Calu3 (cell line): ENCODE data around the gene AKT3. TPM values are rescaled to one million over a fixed set of nuclear protein-coding genes. Genes with fewer than 3 reads are reported as not detected.

Source experiments
- BruUV-seq: library from RNA; stranded (reverse); fragments of 400-500 nt; replicated peaks from 2 replicates; lab custom pipeline; 2021; lab: Mats Ljungman, UMichigan
- CTCF ChIA-PET: fragments of 300-600 bp; sonication (Branson Sonifier 250); formaldehyde crosslinking; loops from one replicate; lab custom pipeline; 2022; ENCODE audit warnings: antibody characterized with exemption; lab: Charles Lee
- DNase-seq: peaks from one replicate; pipeline ENCODE4 v3.0.0; 2022
- H3K27ac Mint-ChIP-seq: one replicate; pipeline ENCODE4 v1.8.0; 2022; ENCODE audit warnings: mixed read lengths; ENCODE audit not compliant: unreplicated experiment
- H3K27me3 Mint-ChIP-seq: one replicate; pipeline ENCODE4 v1.8.0; 2022; ENCODE audit warnings: mixed read lengths; ENCODE audit not compliant: unreplicated experiment
- H3K36me3 Mint-ChIP-seq: one replicate; pipeline ENCODE4 v1.8.0; 2022; ENCODE audit warnings: mild to moderate bottlenecking, moderate library complexity, mixed read lengths; ENCODE audit not compliant: insufficient read depth, unreplicated experiment
- H3K4me1 Mint-ChIP-seq: one replicate; pipeline ENCODE4 v1.8.0; 2022; ENCODE audit warnings: mild to moderate bottlenecking, low read depth, mixed read lengths; ENCODE audit not compliant: unreplicated experiment
- H3K4me3 Mint-ChIP-seq: one replicate; pipeline ENCODE4 v1.8.0; 2022; ENCODE audit warnings: mild to moderate bottlenecking, low read depth, moderate library complexity, mixed read lengths; ENCODE audit not compliant: unreplicated experiment
- H3K9me3 Mint-ChIP-seq: one replicate; pipeline ENCODE4 v1.8.0; 2022; ENCODE audit warnings: low read depth, mixed read lengths; ENCODE audit not compliant: unreplicated experiment
- intact Hi-C: fragments of 100-400 bp; cut with micrococcal nuclease; formaldehyde crosslinking; loops from one replicate; pipeline ENCODE4 v1.10.0; 2022; ENCODE audit not compliant: unreplicated experiment
- total RNA-seq: library from RNA; stranded (reverse); gene quantifications from 2 replicates; pipeline ENCODE4 v1.2.3, GENCODE V29; 2022
- TF ChIP-seq, protein P1 (sequence below): fragments of 200-600 bp; IDR thresholded peaks from one replicate; pipeline ENCODE4 v1.8.0; 2022; ENCODE audit warnings: antibody characterized with exemption; ENCODE audit not compliant: unreplicated experiment

The AKT3 gene
- total RNA-seq, 1 experiment from 2014 or later, result 81.2 TPM

DNA sequence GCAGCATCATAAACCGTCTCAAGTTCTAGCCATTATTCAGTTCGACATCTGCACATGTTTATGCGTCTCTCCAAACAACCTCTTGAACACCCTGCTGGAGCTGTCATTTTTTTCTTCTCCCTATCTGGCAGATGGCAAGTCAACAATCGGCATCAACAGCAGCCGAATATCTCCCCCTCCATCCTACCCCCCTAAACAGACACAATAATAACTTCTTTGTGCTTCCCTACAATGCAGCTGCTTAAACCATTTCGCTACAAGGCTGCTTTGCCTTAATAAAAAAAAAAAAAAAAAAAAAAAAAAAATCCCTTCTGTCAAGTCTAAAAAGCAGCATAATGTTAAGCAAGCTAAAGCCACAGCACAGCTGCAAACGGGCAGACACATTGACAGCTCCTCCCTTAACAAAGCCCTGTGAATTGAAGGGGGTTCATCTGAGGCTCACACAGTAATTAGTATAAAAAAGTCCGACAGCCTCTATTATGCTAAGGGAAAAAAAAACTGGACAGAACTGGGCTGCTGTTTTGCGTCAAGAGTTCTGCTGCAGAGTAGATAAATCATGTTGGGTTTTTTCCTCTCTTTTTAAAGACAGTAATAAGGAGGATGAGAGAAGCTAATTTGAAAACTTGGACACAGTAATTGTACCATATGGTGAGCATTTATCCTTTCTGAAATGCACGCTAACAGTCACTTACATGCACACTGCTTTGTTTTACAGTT, 136.4 kb downstream of the AKT3 start:
- Mint-ChIP-seq H3K27me3 (no peaks in the 10 kb centered on the region), H3K4me1 (peaks cover 29% of the 10 kb centered on the region), H3K9me3 (no peaks in the 10 kb centered on the region), H3K27ac (no peak overlapping the region), H3K4me3 (peak overlapping the region; percentile 8), H3K36me3 (no peaks in the 10 kb centered on the region)
- no peak for DNase-seq
- TF ChIP-seq, protein P1, sequence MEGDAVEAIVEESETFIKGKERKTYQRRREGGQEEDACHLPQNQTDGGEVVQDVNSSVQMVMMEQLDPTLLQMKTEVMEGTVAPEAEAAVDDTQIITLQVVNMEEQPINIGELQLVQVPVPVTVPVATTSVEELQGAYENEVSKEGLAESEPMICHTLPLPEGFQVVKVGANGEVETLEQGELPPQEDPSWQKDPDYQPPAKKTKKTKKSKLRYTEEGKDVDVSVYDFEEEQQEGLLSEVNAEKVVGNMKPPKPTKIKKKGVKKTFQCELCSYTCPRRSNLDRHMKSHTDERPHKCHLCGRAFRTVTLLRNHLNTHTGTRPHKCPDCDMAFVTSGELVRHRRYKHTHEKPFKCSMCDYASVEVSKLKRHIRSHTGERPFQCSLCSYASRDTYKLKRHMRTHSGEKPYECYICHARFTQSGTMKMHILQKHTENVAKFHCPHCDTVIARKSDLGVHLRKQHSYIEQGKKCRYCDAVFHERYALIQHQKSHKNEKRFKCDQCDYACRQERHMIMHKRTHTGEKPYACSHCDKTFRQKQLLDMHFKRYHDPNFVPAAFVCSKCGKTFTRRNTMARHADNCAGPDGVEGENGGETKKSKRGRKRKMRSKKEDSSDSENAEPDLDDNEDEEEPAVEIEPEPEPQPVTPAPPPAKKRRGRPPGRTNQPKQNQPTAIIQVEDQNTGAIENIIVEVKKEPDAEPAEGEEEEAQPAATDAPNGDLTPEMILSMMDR, result no peak
- intact Hi-C loops, result loop anchor here (10.0 kb wide), 1 partner anchor 351 kb away; no protein-coding TSS in a partner anchor
- no TSS peak for BruUV-seq
- CTCF ChIA-PET, result interaction anchor here (0.6 to 0.7 kb wide), 2 partner anchors 66 to 341 kb away, joined by 5 to 8 read pairs; no protein-coding TSS in a partner anchor

DNA sequence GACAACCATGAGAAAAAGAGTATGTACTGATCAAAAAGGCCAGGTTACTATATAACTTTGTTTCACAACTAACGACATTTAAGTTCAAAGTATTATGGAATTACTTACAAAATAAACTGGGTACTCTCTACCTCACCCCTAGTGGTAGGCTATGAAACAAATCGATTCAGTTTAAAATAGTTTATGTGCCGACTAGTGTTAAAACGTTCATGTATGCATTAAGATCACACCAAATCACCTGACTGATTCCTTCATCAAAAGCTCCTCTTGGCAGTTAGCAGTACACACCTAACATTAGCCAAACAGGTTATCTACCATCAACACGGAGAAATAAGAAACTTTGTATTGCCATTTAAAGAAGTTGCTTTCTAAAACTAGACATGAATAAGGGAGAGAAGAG, 137.1 kb downstream of the AKT3 start:
- BruUV-seq, result no TSS peak
- H3K36me3 Mint-ChIP-seq, result no peaks in the 10 kb centered on the region
- H3K9me3 Mint-ChIP-seq, result no peaks in the 10 kb centered on the region

DNA sequence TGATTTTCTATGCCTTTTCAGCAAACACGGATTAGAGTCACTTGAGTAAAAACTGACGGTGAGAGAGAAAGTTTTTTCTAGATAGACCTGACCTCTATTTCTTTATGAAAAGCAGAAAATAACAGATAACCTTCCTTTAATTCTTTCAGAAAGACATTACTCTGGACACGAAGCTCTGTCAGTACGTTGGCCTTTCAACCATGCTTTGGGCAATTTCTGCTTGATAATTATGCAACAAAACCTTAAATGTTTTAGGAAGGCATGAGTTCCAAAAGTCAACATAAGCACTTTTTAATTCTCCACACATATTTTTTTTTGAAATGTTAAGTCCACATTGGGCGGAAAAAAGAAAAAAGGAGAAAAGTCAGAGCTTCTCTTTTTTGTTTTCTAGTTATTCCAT, 137.8 kb downstream of the AKT3 start:
- no peaks in the 10 kb centered on the region for H3K27me3 Mint-ChIP-seq
- CTCF ChIA-PET, result no interaction called here
- H3K36me3 Mint-ChIP-seq, result no peaks in the 10 kb centered on the region
- no peak overlapping the region for H3K27ac Mint-ChIP-seq
- no peak overlapping the region for H3K4me3 Mint-ChIP-seq
- TF ChIP-seq, protein P1, result no peak
- H3K9me3 Mint-ChIP-seq, result no peaks in the 10 kb centered on the region
- intact Hi-C loops, result loop anchor here (10.0 kb wide), 1 partner anchor 353 kb away; no protein-coding TSS in a partner anchor
- BruUV-seq, result no TSS peak
- DNase-seq, result no peak
- H3K4me1 Mint-ChIP-seq, result peaks cover 27% of the 10 kb centered on the region

More for the DNA sequence above, 137.1 kb downstream of the AKT3 start:
- Mint-ChIP-seq H3K27ac (peak overlapping the region; percentile 41), H3K27me3 (no peaks in the 10 kb centered on the region), H3K4me3 (peak overlapping the region; percentile 8), H3K4me1 (peaks cover 28% of the 10 kb centered on the region)
- intact Hi-C loops, result loop anchor here (10.0 kb wide), 1 partner anchor 352 kb away; no protein-coding TSS in a partner anchor
- TF ChIP-seq, protein P1, result peak; percentile 52
- CTCF ChIA-PET, result no interaction called here
- no peak for DNase-seq

DNA sequence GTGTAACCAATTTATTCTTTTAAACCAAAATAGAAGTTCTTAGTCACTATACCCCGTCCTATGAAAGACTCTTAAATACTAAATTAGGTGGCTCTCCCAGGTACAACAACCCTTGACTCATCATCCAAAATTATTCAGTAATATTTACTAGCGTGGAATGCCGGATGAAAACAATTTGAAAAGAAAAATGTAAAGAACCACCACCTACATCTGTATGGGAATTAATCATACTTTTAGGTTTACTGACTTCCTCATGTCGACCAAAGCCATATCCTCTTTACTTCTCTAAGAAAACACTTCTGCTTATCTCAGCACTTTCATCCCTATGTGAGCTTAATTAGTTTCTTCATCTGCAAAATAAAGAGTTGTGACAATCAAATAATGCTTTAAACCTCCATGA, 139.6 kb downstream of the AKT3 start:
- BruUV-seq, result no TSS peak

More for the DNA sequence above, 139.6 kb downstream of the AKT3 start:
- no peak overlapping the region for H3K4me3 Mint-ChIP-seq
- no peak for DNase-seq
- H3K36me3 Mint-ChIP-seq, result no peaks in the 10 kb centered on the region
- no peaks in the 10 kb centered on the region for H3K9me3 Mint-ChIP-seq
- no peaks in the 10 kb centered on the region for H3K27me3 Mint-ChIP-seq
- intact Hi-C loops, result loop anchor here (10.0 kb wide), 1 partner anchor 354 kb away; no protein-coding TSS in a partner anchor
- CTCF ChIA-PET, result no interaction called here
- TF ChIP-seq, protein P1, result no peak
- no peak overlapping the region for H3K27ac Mint-ChIP-seq
- H3K4me1 Mint-ChIP-seq, result peaks cover 20% of the 10 kb centered on the region
